Posterior vena cava (tissue), 2 donors: ENCODE data around the gene C10orf53. TPM values are rescaled to one million over a fixed set of nuclear protein-coding genes. Genes with fewer than 3 reads are reported as not detected.

Source experiments
- DNase-seq: peaks from one replicate; pipeline ENCODE4 v3.0.0-alpha.2; 2020; ENCODE audit warnings: low spot score
- intact Hi-C, 2 donors: fragments of 100-400 bp; cut with DNase I; formaldehyde crosslinking; loops; one replicate each; pipeline versions ENCODE4 v1.14.1 to v1.14.2; 2022 to 2023
- total RNA-seq, 2 donors: library from RNA; stranded (reverse); fragmentation: NEBNext Ultra II Directional; extraction: Animal tissue kit (Norgen Biotek cat#: 25700); gene quantifications; one replicate each; pipeline ENCODE4 v1.2.1, GENCODE V29; 2021
- donor health status: DM: yes; HTN: yes; CAD: no.
- donor health status: DM: yes; HTN: yes; CAD: no.

The C10orf53 gene
- total RNA-seq, 2 donors from 2014 or later, result not detected

GRCh38 chr10:49746626-49747302 is 67.3 kb downstream of the C10orf53 start:
- no peak for DNase-seq
- intact Hi-C loops, result no loop called here

Other genes starting within 250 kb of the C10orf53 start
- gene ERCC6, start 140.5 kb upstream of the C10orf53 start, total RNA-seq, result 10 to 100 TPM; 17.0 to 17.3 TPM
- gene SLC18A3, start 69.3 kb upstream of the C10orf53 start, total RNA-seq, result not detected
- gene CHAT, start 65.6 kb upstream of the C10orf53 start, total RNA-seq, result not detected
- not detected for gene OGDHL, start 82.7 kb downstream of the C10orf53 start, total RNA-seq